Glutamatergic neuron (in vitro differentiated cells): ENCODE measurements around the gene OR4X1. TPM values are rescaled to one million over a fixed set of nuclear protein-coding genes. Genes with fewer than 3 reads are reported as not detected.

Source experiments
- DNase-seq: peaks from one replicate; pipeline ENCODE4 v3.0.0; 2022
- H3K27ac Mint-ChIP-seq: one replicate; pipeline ENCODE4 v1.8.0; 2020; ENCODE audit warnings: mild to moderate bottlenecking, mixed read lengths, inconsistent platforms; ENCODE audit not compliant: unreplicated experiment
- H3K27me3 Mint-ChIP-seq: one replicate; pipeline ENCODE4 v1.8.0; 2020; ENCODE audit warnings: mild to moderate bottlenecking, moderate library complexity, mixed read lengths, inconsistent platforms; ENCODE audit not compliant: unreplicated experiment
- H3K36me3 Mint-ChIP-seq: one replicate; pipeline ENCODE4 v1.8.0; 2020; ENCODE audit warnings: mild to moderate bottlenecking, mixed read lengths, inconsistent platforms; ENCODE audit not compliant: unreplicated experiment
- H3K4me1 Mint-ChIP-seq: one replicate; pipeline ENCODE4 v1.8.0; 2020; ENCODE audit warnings: mild to moderate bottlenecking, low read depth, mixed read lengths, inconsistent platforms; ENCODE audit not compliant: unreplicated experiment
- H3K4me3 Mint-ChIP-seq: one replicate; pipeline ENCODE4 v1.8.0; 2020; ENCODE audit warnings: mild to moderate bottlenecking, mixed read lengths, inconsistent platforms; ENCODE audit not compliant: unreplicated experiment
- H3K9me3 Mint-ChIP-seq: one replicate; pipeline ENCODE4 v1.8.0; 2020; ENCODE audit warnings: mild to moderate bottlenecking, moderate library complexity, mixed read lengths, inconsistent platforms; ENCODE audit not compliant: unreplicated experiment
- CTCF ChIP-seq: fragments of 200-600 bp; sonication (generic); IDR thresholded peaks from one replicate; pipeline ENCODE4 v1.5.0; 2021; ENCODE audit not compliant: partially characterized antibody, unreplicated experiment
- total RNA-seq: library from RNA; stranded (reverse); fragmentation: NEBNext Ultra II Directional; extraction: Animal tissue kit (Norgen Biotek cat#: 25700); gene quantifications from one replicate; pipeline ENCODE4 v1.2.1, GENCODE V29; 2021; ENCODE audit not compliant: unreplicated experiment

OR4X1 gene
- total RNA-seq, 1 donor from 2014 or later, result not detected

GRCh38 chr11:48242501-48242900 is 21.2 kb upstream of the OR4X1 start:
- no peak overlapping the region for H3K4me3 Mint-ChIP-seq
- H3K4me1 Mint-ChIP-seq, result no peaks in the 10 kb centered on the region
- peaks cover 18% of the 10 kb centered on the region for H3K9me3 Mint-ChIP-seq
- H3K27me3 Mint-ChIP-seq, result peaks cover 2% of the 10 kb centered on the region
- no peak for DNase-seq
- no peak for TF ChIP-seq CTCF
- H3K27ac Mint-ChIP-seq, result no peak overlapping the region
- H3K36me3 Mint-ChIP-seq, result peaks cover 12% of the 10 kb centered on the region

DNA sequence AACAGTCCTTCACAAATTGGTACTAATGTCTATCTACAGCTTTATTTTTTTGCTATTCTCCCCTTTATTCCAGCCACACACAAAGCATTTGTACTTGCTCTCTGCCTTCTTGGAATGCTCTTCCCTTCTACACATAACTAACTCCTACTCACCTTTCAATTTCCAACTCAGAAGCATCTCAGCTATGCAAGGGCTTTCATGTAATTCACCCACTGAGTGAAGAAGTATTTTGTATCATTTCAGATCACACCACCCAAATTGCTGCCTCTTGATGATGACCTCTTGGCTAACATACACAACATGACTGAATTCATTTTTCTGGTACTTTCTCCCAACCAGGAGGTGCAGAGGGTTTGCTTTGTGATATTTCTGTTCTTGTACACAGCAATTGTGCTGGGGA is 18.9 kb upstream of the OR4X1 start, which contains the start of gene OR4X2:
TSS of gene OR4X2 (plus strand) at position 301 of the 400 bp plus-strand sequence. CDS start at position 301, 0 bp downstream.
- H3K4me1 Mint-ChIP-seq, result no peaks in the 10 kb centered on the region
- peaks cover 12% of the 10 kb centered on the region for H3K36me3 Mint-ChIP-seq
- no peak for TF ChIP-seq CTCF
- H3K9me3 Mint-ChIP-seq, result peaks cover 18% of the 10 kb centered on the region
- peaks cover 3% of the 10 kb centered on the region for H3K27me3 Mint-ChIP-seq
- H3K27ac Mint-ChIP-seq, result no peak within 1 kb of the TSS
- no peak for DNase-seq
- H3K4me3 Mint-ChIP-seq, result no peak within 1 kb of the TSS

DNA sequence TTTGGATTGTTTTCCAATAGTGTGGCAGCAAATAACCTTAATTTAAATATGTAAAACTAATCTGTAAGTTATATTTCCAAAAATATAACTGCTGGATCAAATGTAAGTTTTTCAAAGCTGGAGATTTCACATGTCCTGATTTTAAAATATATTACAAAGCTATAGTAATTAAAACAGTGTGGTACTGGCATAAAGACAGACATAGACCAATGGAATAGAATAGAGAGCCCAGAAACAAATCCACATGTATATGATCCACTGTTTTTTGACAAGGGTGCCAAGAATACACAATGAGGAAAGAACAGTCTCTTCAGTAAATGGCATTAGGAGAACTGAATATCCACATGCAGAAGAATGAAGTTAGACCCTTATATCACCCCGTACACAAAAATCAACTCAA is 14.8 kb upstream of the OR4X1 start:
- peaks cover 7% of the 10 kb centered on the region for H3K9me3 Mint-ChIP-seq
- no peak overlapping the region for H3K27ac Mint-ChIP-seq
- no peak for DNase-seq
- peaks cover 2% of the 10 kb centered on the region for H3K27me3 Mint-ChIP-seq
- H3K4me1 Mint-ChIP-seq, result no peaks in the 10 kb centered on the region
- H3K4me3 Mint-ChIP-seq, result no peak overlapping the region
- TF ChIP-seq CTCF, result no peak
- peaks cover 7% of the 10 kb centered on the region for H3K36me3 Mint-ChIP-seq

- no peak overlapping the region for H3K27ac Mint-ChIP-seq
- H3K4me3 Mint-ChIP-seq, result no peak overlapping the region
- H3K9me3 Mint-ChIP-seq, result peaks cover 19% of the 10 kb centered on the region
- H3K27me3 Mint-ChIP-seq, result no peaks in the 10 kb centered on the region
- peaks cover 5% of the 10 kb centered on the region for H3K36me3 Mint-ChIP-seq
- DNase-seq, result no peak
- H3K4me1 Mint-ChIP-seq, result no peaks in the 10 kb centered on the region
- no peak for TF ChIP-seq CTCF
Measured at GRCh38 chr11:48261600-48261999, 2.1 kb upstream of the OR4X1 start.

GRCh38 chr11:48270621-48271020 is 7.0 kb downstream of the OR4X1 start:
- no peak overlapping the region for H3K4me3 Mint-ChIP-seq
- H3K27ac Mint-ChIP-seq, result no peak overlapping the region
- DNase-seq, result no peak
- no peaks in the 10 kb centered on the region for H3K4me1 Mint-ChIP-seq
- no peak for TF ChIP-seq CTCF
- no peaks in the 10 kb centered on the region for H3K9me3 Mint-ChIP-seq
- H3K27me3 Mint-ChIP-seq, result no peaks in the 10 kb centered on the region
- no peaks in the 10 kb centered on the region for H3K36me3 Mint-ChIP-seq
